Germinal center (tissue), 1 donor: Measurements from ENCODE around the gene GLCE.

ENCODE experiments used
- DNase-seq: peaks from one replicate; pipeline ENCODE4 v3.0.0; 2012; ENCODE audit warnings: mixed read lengths, low spot score

The GLCE gene

GRCh38 chr15:69206079-69206478 is 45.6 kb downstream of the GLCE start:
- no peak for DNase-seq

DNA sequence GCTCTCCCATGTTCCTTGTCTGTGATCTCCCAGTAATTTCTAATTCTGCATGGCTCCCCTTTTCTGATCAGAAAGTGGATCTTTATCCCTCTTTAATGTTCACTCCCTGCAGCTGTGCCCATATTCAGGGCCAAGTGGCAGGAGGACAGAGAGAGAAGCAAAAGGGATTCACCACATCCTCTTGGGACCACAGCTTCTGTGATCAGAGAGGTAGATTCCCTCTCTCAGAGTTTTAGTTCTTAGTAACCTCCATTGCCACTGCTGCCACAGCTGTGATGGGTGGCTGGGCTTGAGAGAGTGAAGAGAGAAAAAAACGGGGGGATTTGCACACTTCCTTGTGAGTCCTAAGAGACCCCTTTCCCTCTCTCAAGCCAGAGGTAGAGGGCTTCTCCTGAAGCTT is 49.2 kb downstream of the GLCE start:
- no peak for DNase-seq

GRCh38 chr15:69210574-69210973 is 50.1 kb downstream of the GLCE start:
- no peak for DNase-seq

- DNase-seq = no peak
These were observed 53.4 kb downstream of the GLCE start for GRCh38 chr15:69213786-69214185.

- DNase-seq = no peak
These were observed 55.0 kb downstream of the GLCE start for GRCh38 chr15:69215314-69216035.

- DNase-seq = no peak
These were observed 56.9 kb downstream of the GLCE start for GRCh38 chr15:69217381-69217780.

- no peak for DNase-seq
These were observed 59.3 kb downstream of the GLCE start for GRCh38 chr15:69219690-69220089.

GRCh38 chr15:69222002-69222474 is 61.6 kb downstream of the GLCE start:
- no peak for DNase-seq

GRCh38 chr15:69223083-69223813 is 62.8 kb downstream of the GLCE start:
- no peak for DNase-seq

DNA sequence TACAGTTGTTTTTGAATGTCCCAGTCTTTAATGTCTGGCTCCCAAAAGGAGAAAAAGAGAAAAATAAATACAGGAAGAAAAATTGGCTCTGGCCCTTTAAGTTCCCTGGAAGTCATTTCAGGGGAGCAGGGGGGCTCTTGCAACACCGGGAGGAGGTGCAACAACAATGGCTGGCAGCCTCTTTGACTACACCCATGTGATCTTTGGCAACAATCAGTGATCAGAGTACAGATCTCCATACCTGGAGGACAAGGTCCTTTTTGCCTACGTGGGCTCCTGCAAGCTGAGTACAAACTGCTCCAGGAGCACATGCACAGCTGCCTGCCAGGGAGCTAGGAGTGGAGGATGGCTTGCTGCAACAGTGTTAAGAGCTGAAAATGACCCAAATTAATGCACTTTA is 63.9 kb downstream of the GLCE start:
- no peak for DNase-seq

DNA sequence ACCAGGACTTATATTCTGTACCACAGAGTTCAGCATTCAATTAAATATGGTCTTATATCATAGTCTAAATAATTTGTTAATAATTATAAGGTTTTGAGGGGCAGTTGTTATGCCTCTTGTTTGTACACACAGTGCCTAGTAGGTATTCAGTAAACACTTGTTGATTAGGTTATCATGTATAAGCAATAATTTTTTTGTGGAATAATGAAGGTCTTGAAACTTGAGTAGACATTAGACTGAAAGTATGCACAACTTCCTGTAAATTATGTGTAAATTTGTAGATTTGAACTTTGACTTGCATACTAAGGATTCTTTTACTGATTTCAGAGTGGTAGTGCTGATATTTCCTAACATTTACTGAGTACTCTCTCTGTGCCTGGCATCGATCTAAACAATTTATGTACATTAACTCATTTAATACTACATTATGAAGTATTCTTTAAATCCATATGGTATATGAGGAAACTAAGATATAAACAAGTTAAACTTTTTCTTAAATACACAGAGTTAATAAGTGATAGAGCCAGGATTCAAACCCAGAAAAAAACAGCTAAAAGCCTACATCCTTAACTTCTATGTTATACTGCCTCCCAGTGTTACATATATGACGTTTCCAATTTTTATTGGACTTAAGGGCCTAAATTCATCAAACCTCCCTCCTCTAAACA is 65.1 kb downstream of the GLCE start:
- DNase-seq = no peak

DNA sequence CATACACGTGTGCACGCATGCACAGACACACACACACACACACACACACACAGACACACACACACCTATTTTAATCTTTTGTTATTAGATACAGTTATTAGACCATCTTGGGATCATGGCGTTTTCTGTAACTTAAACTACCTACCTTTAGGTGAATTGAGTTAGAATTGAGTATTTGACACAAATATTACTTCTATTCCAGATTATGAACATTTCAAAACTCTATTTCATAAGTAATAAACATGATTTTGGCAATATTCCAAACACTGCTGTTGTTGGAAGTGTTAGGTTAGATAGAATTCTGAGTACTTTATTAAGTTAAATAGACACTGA is 65.6 kb downstream of the GLCE start:
- DNase-seq = no peak

GRCh38 chr15:69232144-69232543 is 71.7 kb downstream of the GLCE start:
- DNase-seq = no peak

DNA sequence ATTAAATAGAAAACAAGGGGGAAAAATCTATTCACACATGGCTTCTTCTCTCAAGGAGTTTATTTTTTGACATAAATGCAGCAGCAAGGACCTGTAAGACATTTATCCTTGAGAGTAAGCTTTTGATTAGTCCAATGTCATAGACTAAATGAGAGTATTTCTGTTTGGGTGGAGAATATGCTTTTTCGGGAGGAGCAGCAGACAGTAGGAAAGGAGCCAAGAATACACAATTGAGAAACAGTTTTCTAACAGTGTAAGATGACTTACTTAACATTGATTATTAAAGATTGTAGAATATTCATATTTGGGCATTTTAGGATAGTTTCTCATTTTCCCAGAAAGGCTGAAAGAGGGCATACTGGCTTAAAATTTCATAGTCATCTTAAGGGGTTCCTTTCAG is 72.3 kb downstream of the GLCE start:
- no peak for DNase-seq

- no peak for DNase-seq
These were observed 74.2 kb downstream of the GLCE start for GRCh38 chr15:69234676-69235075.

DNA sequence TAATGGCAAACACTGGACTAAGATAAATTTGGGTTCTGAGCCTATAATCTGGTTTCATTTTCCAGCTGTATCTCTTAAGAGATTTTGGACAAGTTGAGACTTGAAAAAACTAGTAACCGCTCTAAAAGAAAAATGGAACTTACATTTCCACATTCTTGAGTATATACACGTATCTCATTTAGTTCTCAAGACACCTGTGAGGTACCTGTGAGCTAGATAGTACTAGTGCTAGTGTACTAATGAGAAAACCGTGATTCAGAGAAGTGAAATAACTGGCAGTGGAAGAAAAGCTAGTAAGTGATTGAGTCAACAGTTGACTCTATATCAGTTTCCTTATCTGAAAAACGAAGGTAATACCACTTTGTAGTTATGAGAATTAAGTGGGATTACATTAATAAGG is 76.1 kb downstream of the GLCE start:
- no peak for DNase-seq

- no peak for DNase-seq
These were observed 77.3 kb downstream of the GLCE start for GRCh38 chr15:69237718-69238117.

GRCh38 chr15:69244798-69245197 is 84.4 kb downstream of the GLCE start:
- no peak for DNase-seq

GRCh38 chr15:69253156-69253555 is 92.7 kb downstream of the GLCE start:
- no peak for DNase-seq

GRCh38 chr15:69265347-69265955 is 105.0 kb downstream of the GLCE start:
- peak; percentile 6 for DNase-seq

GRCh38 chr15:69271217-69271616 is 110.8 kb downstream of the GLCE start:
- DNase-seq = no peak

- DNase-seq = no peak
These were observed 111.7 kb downstream of the GLCE start for GRCh38 chr15:69272139-69272538.

- DNase-seq = no peak
These were observed 112.5 kb downstream of the GLCE start for GRCh38 chr15:69272891-69273290.
